Measurements from ENCODE around the gene MCU.

MCU gene

GRCh38 chr10:72935361-72935760 is 243.4 kb downstream of the MCU start:
- DNase-seq (ENCODE audit: low read depth in 1 of 2, low spot score in 1 of 2): no peak

Measured in stimulated activated CD4-positive, alpha-beta T cell treated with anti-CD3 and anti-CD28 coated beads, Interleukin-15, amount 100 ng/mL, for 1 hour (primary cell).